GM19467 (cell line): ENCODE measurements around the gene GID4.
A peak's percentile ranks its signal among the peaks of the same experiment; 100 is the strongest.
"Not testable (repeated sequence)": the region's sequence is repeated elsewhere in the genome, so short reads cannot be mapped to it uniquely, and the experiment has no call there.

Experiments used
- ATAC-seq: cut with Tn5 transposase; IDR thresholded peaks from one replicate; pipeline ENCODE4 v1.9.1; 2021; ENCODE audit warnings: mild to moderate bottlenecking, moderate library complexity; ENCODE audit not compliant: unreplicated experiment

The GID4 gene

DNA sequence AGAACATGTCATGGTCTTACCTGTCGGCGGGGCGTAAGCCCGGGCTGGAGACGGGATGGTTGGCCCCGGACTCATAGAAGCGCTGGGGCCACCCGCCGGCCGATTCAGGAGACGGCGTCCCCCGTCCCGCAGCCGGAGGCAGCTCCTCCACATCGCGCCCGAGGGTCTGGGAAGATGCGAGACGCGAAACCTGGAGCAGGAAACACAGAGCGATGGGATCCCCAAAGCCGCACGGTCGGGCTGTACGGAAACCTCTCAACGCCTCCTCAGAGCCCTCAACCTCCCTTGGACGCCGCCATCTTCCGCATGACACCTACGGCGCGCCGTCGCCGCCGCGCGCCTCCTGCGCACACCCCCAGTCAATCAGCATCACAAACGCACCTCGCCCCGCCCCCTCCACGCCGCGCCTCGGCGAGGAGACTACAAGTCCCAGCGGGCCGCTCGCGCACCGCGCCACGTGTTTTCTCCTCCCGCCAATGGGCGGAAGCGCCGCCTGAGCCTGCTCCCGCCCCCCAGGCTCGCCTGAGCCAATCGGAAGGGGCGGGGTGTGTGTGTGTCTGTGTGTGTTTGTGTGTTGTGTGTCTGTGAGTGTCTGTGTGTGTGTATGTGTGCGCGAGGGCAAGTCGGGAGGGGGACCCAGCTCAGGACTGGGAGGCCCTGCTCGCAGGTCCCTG, at the start of gene GID4, which contains the start of gene ATPAF2:
GID4 (plus strand) TSS at position 548 of the 674 bp plus-strand sequence; CDS start at position 605, 57 bp downstream.
ATPAF2 (minus strand) TSS at position 308 of the 674 bp plus-strand sequence; CDS start at position 153, 155 bp downstream.
- peak; percentile 86 for ATAC-seq

DNA sequence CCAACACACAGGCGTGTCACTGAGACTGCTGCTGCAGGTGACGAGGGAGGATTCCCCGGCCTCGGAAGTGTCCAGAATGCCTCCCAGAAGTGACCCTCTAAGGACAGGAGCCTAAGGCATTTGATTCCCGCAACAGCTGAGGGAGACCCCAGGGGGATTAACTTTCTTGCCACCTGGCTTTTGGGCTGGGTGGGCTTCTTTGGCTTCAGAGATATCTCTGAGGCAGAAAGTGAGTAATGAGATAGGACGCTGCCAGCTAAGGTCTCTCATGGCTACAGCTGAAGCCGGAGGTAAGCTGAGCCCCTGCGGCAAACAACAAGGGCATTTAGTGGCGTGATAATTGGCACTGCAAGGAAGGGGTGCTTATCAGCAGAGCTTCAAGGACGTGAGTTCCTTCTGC, 49.6 kb upstream of the GID4 start:
- ATAC-seq: no peak

DNA sequence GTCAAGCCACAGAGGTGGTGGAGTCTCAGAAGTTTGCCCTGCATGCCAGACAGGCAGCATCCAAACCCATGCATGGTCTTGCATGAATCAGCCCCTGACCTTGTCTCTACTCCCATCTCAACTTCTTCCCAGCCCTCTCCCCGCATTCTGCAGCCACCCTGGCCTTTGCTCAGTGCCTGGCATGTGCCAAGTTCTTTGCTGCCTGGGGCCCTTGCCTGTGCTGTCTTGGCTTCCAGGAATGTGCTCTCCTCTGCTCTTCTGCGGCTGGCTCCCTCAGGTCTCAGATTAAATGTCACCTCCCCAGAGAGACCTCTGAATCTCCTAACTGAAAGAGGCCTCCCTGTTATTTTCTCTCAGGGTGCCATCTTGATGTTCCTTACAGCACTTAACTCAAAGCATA, 48.9 kb upstream of the GID4 start:
- no peak for ATAC-seq

DNA sequence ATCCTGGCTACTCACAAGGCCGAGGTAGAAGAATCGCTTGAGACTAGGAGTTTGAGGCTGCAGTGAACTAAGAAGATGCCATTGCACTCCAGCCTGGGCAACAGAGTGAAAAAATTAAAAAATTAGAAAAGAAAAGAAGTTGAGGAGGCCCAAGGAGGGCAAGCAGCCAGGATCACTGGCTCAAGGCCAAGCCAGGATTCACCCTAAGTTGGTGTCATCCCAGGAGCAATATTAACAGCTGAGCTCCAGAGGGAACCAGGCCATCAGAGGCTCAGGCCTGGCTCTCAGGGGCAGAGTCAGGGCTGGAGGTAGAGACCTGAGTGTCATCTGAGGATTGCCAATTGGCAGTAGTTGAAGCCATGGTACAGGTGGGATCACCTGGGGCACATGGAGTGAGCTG, 45.8 kb upstream of the GID4 start:
- no peak for ATAC-seq

DNA sequence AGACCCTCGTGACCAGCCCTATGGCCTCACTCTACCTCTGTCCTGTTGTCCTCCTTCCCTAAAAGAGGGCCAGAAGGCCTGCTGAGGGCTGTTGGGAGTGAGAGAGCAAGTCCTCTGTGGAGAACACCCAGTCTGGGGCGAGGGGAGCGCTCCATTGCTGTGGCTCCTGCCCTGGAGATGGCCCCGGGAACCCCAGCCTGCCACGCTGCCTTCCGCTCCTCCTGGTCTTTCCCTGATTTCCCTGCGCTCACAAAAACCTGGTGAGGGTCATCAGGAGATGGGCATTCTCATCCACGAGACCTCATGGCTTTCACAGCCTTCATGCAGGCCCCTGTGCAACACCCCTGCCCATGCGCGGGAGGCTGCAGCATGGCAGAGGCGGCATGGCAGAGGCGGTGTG, 45.4 kb upstream of the GID4 start:
- ATAC-seq: no peak

DNA sequence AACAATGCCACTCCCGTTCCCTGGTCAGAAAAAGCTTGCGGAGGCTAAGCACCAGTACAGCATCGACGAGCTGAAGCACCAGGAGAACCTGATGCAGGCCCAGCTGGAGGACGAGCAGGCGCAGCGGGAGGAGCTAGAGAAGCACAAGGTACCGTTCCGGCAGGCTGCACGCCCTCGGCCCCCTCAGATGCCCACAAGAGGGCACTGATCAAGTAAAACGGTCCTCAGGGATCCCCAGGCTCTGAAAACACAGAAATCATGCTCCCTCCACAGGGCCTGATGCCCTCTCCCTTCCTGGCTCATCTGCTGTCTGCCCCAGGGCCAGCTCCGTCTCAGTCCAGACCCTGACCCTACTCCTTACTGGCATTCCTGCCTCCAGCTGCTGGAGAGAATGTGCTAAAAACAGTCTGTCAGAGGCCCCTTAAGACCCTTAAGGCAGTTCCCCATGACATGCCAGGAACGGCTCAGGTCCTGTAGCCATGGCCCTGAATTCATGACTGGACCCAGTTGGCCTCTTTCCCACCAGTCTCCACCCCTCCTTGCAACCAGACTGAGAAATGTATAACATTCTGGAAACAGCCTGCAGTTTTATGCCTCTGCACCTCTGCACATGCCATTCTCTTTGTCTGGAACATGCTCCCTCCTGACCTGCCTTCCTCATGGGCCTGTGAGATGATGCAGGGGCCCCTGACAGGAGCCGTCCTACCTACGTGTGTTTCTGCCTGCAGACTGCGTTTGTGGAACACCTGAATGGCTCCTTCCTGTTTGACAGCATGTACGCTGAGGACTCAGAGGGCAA, 44.7 kb upstream of the GID4 start:
- no peak for ATAC-seq

DNA sequence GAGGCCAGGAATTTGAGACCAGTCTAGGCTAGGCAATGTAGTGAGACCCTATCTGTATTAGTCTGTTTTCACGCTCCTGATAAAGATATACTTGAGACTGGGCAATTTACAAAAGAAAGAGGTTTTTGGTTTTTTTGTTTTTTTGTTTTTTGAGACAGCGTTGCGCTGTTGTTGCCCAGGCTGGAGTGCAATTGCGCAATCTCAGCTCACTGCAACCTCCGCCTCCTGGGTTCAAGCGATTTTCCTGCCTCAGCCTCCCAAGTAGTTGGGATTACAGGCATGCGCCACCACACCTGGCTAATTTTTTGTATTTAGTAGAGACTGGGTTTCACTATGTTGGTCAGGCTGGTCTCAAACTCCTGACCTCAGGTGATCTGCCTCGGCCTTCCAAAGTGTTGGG, 43.3 kb upstream of the GID4 start:
- not testable (repeated sequence) for ATAC-seq

DNA sequence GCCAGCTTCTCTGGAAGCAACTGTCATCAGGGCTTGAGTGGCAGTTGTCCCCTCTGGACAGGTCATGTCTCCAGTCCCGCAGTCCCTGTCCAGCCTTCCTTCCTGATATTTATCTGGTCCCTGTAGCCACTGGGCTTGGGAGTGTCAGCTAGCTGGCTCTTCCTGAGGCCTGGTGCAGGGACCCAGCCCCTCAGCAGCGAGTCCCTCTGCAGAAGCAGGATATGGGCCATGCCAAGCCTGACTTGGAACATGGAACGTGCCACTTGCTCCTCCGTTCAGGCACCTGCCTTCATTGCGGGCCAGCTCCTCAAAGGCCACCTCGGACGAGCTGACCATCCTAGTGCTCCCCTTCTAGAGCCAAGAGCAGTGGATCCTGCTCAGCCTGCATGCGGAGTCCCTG, 40.3 kb upstream of the GID4 start:
- ATAC-seq: no peak

DNA sequence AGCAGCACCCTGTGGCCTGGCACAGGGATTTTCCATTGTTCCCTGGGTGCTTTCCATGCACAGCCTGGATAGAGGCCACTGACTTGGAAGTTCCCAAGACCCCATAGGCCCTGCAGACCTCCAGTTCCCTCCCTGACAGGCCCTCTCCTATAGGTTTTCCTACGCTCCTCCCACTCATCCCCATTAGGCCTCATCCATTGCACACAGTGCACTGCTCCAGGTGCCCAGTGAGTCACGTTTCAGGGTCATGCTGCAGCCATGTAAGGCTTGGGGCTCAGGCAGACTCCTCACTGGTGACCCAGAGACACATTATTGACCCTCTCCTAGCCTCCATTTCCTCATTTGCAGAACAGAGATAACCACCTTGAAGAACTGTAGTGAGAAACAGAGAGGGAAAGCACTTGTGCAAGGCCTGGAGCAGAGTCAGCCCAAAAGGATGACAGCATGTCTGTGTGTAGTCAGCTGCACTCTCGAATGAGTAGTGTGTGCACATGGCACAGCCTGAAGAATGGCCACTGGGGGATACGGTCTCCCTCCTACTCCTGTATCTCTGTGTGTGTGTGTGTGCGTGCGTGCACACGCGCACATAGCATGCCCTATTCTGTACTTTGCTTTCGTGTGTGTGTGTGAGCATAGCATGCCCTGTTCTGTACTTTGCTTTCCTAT, 39.7 kb upstream of the GID4 start:
- ATAC-seq: no peak

DNA sequence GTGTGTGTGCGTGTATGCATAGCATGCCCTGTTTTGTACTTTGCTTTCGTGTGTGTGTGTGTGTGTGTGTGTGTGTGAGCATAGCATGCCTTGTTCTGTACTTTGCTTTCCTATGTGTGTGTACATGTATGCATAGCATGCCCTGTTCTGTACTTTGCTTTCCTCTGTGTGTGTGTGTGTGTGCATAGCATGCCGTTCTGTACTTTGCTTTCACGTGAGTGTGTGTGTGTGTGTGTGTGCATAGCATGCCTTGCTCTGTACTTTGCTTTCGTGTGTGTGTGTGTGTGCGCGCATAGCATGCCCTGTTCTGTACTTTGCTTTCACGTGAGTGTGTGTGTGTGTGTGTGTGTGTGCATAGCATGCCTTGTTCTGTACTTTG, 39.2 kb upstream of the GID4 start:
- ATAC-seq: no peak

DNA sequence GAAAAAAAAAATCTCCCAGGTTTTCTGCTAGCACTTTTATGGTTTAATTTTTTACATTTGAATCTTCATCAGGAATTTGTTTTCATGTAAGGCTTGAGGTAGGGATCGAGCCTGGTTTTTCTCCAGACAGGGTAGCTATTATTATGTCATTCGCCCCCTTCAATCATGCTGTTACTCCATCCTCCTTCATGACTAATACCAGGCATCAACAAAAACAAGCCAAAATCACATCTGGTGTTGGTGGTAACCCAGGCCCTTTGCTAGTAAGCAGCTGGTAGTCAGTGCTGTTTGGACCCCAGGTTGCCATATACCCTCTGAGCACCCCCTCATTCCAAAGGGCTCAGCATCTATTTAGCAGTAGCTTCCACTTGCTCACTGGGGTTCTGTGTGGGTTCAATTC, 37.0 kb upstream of the GID4 start:
- ATAC-seq: no peak

DNA sequence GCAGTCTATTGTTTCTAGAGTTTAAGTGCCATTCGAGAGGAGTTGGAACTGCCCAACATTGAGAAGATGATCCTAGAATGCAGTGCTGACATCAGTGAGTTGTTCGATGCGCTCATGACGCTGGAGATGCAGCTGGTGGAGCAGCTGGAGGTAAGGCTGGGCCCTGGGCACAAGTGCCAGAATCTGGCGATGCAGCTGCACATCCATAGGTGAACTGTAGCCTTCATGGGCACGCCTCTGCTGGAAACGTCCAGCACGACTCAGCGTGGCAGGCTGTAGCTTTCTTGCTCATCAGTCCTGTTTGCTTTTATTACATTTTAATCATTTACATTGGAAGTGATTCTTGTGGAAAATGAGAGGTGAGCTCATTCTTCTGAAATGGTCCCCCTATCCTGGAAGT, 34.9 kb upstream of the GID4 start:
- ATAC-seq: no peak

DNA sequence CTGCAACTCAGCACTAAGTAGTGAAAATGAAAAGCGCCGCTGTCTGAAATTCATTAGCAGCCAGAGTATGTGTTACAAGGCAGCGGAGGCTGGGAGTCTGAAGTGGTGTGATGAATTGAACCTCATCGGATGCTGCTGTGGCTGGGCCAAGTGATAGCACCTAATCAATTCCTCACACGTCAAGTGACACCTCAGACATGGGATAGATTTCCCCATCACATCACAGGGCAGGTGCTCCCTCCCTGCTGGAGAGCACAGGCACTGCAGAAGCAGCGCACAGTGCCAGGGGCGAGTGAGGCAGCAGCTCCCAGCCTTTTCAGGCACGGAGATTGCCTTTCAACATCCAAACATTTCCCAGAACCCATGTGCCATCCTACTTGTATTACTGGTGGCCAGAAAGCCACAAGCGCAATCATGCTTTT, 34.3 kb upstream of the GID4 start:
- ATAC-seq: no peak

DNA sequence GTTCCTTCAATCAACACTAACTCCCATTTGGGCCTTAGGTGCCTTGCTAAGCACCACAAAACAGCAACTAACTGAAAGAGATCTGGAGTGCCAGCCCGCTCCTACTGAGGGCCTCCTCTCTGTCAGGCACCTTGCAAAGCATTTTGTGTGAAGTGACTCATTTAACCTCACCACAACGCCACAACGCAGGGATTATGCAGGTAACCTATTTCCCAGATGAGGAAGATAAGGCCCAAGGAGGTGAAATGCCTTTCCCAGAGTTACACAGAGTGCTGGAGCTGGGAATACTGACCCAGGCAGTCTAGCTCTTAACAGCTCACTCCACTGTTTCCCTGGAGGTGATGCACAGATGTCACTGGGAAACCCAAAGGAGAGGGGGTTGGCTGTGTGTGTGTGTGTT, 33.7 kb upstream of the GID4 start:
- ATAC-seq: no peak

DNA sequence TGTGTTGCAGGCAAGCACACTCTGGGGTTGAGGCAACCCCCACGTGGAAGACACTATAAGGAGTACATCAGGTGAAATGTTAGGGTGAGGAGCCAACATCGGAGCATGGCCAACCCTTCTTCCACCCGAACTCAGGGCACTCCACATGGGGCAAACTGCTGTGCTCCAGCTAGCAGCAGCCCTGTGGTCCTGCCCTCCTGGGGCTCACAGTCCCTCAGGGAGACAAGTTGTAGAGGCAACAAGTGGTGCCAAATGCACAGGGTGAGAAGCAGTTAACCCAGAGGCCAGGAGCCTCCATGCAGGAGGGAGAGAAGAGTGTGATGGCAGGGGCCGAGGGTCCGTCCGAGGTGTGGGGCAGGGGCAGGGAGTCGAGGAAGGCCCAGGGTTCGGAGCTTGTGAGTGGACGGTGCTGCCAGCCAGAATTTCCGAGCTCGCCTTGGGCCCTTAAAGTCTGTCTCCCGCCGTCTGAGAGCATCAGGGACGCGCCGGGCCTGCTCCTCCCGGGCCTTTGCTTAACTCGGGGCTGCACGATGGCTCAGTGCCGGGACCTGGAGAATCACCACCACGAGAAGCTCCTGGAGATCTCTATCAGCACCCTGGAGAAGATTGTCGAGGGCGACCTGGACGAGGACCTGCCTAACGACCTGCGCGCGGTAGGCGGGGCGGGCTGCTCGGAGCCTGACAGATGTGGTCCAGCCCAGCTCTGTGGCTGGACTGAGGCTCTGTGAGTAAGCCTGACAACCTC, 32.5 kb upstream of the GID4 start:
- no peak for ATAC-seq

DNA sequence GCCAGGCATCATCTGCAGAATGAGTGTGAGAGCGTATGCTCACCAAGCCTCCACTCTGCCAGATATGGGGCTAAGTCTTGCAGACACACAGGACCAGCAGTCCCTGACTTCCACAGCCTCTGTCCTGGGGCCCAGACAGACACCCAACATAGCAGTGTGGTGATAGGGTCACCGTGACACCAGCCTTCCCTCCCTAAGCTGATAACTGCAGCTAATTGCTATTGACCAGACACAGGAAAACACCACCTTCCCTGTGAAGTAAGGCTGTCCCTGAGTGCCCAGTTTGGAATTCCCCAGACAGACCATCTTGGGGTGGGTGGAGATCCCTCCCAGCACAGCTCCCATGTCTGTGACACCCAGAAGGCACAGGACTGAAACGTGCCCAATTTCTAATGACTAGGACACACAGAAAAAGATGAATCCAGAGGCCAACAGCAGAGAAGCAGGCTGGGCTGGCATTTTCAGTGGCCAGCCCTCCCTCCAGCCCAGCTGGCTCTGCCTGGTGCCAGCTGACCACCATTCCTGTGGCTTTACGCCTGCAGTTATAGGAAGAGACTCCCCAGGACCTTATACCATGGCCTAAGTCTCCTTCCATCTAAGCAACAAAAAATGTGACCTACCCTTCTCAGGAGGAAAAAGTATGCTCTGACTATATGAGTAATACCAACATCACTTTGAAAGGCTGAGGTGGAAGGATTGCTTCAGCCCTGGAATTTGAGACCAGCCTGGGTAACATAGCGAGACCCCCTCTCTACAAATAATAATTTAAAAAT, 30.5 kb upstream of the GID4 start:
- no peak for ATAC-seq

DNA sequence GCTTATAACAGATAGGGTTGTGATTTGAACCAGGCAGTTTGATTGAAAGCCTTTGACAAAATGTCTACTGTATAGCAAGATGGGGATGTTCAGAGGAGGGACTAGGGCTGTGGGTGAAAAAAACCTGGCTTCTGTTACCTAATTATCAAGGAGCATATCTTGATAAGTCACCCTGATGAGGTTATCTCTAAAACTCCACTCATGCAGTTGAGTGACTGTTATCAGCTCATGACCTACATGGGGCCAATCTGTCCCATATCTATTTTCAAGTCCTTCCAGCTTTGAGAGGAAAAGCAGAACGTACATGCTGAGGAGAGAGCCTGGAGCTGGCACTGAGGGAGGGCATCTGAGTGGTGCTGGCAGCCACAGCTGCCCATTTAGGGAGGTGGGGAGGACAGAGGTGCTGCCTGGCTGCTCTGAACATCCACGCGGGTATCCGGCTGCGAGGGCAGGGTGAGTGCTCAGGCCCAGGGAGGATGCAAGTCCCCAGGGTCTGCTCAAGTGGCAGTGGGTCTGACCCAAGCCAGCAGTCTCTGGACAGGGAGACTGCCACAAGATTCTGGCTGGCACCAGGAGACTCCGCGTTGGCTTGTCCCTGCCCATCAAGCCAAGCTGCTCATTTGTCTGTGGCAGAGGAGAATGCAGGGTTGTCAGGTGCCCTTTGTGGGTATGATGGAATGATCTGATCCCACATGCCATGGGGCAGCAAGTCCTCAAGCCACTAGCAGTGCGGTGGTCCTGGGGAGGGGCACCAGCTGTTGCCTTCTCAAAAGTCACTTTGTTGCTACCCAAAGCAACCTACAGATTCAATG, 29.4 kb upstream of the GID4 start:
- no peak for ATAC-seq

DNA sequence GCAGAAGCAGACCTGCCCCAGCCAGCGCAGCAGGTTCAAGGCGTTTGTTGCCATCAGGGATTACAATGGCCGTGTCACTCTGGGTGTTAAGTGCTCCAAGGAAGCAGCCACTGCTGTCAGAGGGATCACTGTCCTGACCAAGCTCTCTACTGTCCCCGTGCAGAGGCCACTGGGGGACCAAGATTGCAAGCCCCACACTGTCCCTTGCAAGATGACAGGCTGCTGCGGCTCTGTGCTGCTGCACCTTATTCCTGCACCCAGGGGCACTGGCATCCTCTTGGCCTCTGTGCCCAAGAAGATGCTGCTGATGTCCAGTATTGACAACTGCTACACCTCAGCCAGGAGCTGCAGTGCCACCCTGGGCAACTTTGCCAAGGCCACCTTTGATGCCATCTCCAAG, 27.9 kb upstream of the GID4 start:
- no peak for ATAC-seq

DNA sequence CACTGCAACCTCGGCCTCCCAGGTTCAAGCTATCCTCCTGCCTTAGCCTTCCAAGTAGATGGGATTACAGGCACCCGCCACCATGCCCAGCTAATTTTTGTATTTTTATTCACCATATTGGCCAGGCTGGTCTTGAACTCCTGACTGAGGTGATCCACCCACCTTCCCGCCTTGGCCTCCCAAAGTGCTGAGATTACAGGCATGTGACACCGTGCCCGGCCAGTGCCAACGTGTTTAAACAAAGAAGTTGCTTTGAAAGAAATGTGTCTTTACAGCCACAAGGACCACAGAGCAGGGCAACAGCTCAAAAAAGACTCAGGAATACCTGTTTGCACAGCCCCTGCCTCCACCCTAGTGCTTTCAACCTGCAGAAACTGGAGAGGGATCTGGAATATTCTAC, 25.2 kb upstream of the GID4 start:
- no peak for ATAC-seq

DNA sequence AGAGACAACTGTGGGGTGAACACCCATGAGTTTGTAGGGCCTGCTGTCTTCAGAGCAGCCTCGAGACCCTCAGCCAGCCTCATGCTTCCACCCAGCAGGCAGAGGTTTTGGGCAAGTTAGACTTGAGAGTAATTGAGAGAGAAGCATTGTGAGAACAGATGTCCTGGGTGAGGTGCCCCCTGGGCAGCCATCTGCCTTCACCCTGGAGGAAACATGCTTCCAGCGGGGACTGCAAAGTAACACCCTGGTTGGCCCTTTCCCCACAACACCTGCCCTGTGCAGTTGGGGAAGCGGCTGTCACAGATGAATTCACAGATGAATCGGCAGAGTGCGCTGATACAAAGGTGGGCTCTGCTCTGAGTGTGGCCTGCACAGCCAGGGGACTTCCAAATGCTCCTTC, 23.6 kb upstream of the GID4 start:
- no peak for ATAC-seq
